ENCODE results near the gene ENTPD3. TPM values are rescaled to one million over a fixed set of nuclear protein-coding genes. Genes with fewer than 3 reads are reported as not detected.
A peak's percentile ranks its signal among the peaks of the same experiment; 100 is the strongest.
"Not testable (repeated sequence)": the region's sequence is repeated elsewhere in the genome, so short reads cannot be mapped to it uniquely, and the experiment has no call there.

Gene ENTPD3
- total RNA-seq, 2 experiments from 2014 or later: not detected

- Mint-ChIP-seq H3K4me1 (peaks cover 69% of the 10 kb centered on the region), H3K36me3 (peaks cover 41% of the 10 kb centered on the region), H3K9me3 (ENCODE audit: low read depth) (no peaks in the 10 kb centered on the region), H3K4me3 (peak within 1 kb of the TSS; percentile 93), H3K27ac (peak within 1 kb of the TSS; percentile 88), H3K27me3 (no peaks in the 10 kb centered on the region)
- CTCF ChIA-PET: interaction anchor here (0.8 to 1.9 kb wide), 4 partner anchors 20 to 254 kb away, joined by 3 to 10 read pairs (median 4); partner anchors contain the start of gene ZNF619
- ATAC-seq: peak; percentile 72
- peak; percentile 97 for DNase-seq
Measured at GRCh38 chr3:40456940-40457823, 70.2 kb downstream of the ENTPD3 start, which contains the start of gene RPL14. RPL14 (plus strand) TSS chr3:40457339; CDS start chr3:40457472, 133 bp downstream.

GRCh38 chr3:40458473-40458872, 71.5 kb downstream of the ENTPD3 start:
- H3K4me1 Mint-ChIP-seq: peaks cover 68% of the 10 kb centered on the region
- CTCF ChIA-PET: interaction anchor here (1.9 kb wide), 1 partner anchor 19 kb away, joined by 10 read pairs; the partner anchor contains the start of gene ZNF619
- no peak for DNase-seq
- peak overlapping the region; percentile 88 for H3K27ac Mint-ChIP-seq
- H3K4me3 Mint-ChIP-seq: peak overlapping the region; percentile 93
- H3K9me3 Mint-ChIP-seq (ENCODE audit: low read depth): no peaks in the 10 kb centered on the region
- H3K36me3 Mint-ChIP-seq: peaks cover 46% of the 10 kb centered on the region
- no peaks in the 10 kb centered on the region for H3K27me3 Mint-ChIP-seq
- ATAC-seq: no peak

- H3K4me1 Mint-ChIP-seq: peaks cover 72% of the 10 kb centered on the region
- H3K4me3 Mint-ChIP-seq: not testable (repeated sequence)
Measured at GRCh38 chr3:40460481-40460880, 73.5 kb downstream of the ENTPD3 start.

GRCh38 chr3:40461161-40461560, 74.2 kb downstream of the ENTPD3 start:
- Mint-ChIP-seq H3K4me1 (peaks cover 68% of the 10 kb centered on the region), H3K27me3 (no peaks in the 10 kb centered on the region), H3K9me3 (ENCODE audit: low read depth) (no peaks in the 10 kb centered on the region), H3K4me3 (no peak overlapping the region), H3K36me3 (peaks cover 64% of the 10 kb centered on the region), H3K27ac (peak overlapping the region; percentile 10)
- no peak for ATAC-seq
- no peak for DNase-seq
- CTCF ChIA-PET: no interaction called here

More at GRCh38 chr3:40460481-40460880, 73.5 kb downstream of the ENTPD3 start:
- Mint-ChIP-seq H3K36me3 (peaks cover 61% of the 10 kb centered on the region), H3K27ac (peak overlapping the region; percentile 24)
- H3K9me3 Mint-ChIP-seq (ENCODE audit: low read depth); ATAC-seq; H3K27me3 Mint-ChIP-seq; DNase-seq: not testable (repeated sequence)
- CTCF ChIA-PET: interaction anchor here (0.6 kb wide), 1 partner anchor 11 kb away, joined by 3 read pairs; no protein-coding TSS in a partner anchor

GRCh38 chr3:40462838-40463237, 75.9 kb downstream of the ENTPD3 start:
- H3K27me3 Mint-ChIP-seq; H3K9me3 Mint-ChIP-seq (ENCODE audit: low read depth); H3K4me3 Mint-ChIP-seq; H3K27ac Mint-ChIP-seq; ATAC-seq; DNase-seq; CTCF ChIA-PET: not testable (repeated sequence)
- H3K36me3 Mint-ChIP-seq: peaks cover 64% of the 10 kb centered on the region
- peaks cover 60% of the 10 kb centered on the region for H3K4me1 Mint-ChIP-seq

- Mint-ChIP-seq H3K36me3 (peaks cover 60% of the 10 kb centered on the region), H3K9me3 (ENCODE audit: low read depth) (no peaks in the 10 kb centered on the region), H3K27ac (peak overlapping the region; percentile 41), H3K4me3 (no peak overlapping the region), H3K4me1 (peaks cover 53% of the 10 kb centered on the region), H3K27me3 (no peaks in the 10 kb centered on the region)
- DNase-seq (no peak), ATAC-seq (no peak)
- CTCF ChIA-PET: interaction anchor here (1.1 to 1.2 kb wide), 2 partner anchors 13 to 42 kb away, joined by 3 to 4 read pairs; partner anchors contain the start of genes ZNF619 and ZNF620
Measured at GRCh38 chr3:40463579-40463978, 76.6 kb downstream of the ENTPD3 start.

GRCh38 chr3:40464339-40465110, 77.5 kb downstream of the ENTPD3 start:
- Mint-ChIP-seq H3K27me3 (no peaks in the 10 kb centered on the region), H3K9me3 (ENCODE audit: low read depth) (no peaks in the 10 kb centered on the region), H3K27ac (peak overlapping the region; percentile 79), H3K4me1 (peaks cover 45% of the 10 kb centered on the region), H3K36me3 (peaks cover 51% of the 10 kb centered on the region), H3K4me3 (no peak overlapping the region)
- DNase-seq (no peak), ATAC-seq (peak; percentile 78)
- CTCF ChIA-PET: interaction anchor here (1.1 to 1.2 kb wide), 2 partner anchors 13 to 41 kb away, joined by 3 to 4 read pairs; partner anchors contain the start of genes ZNF619 and ZNF620

- Mint-ChIP-seq H3K36me3 (peaks cover 48% of the 10 kb centered on the region), H3K27ac (peak overlapping the region; percentile 79), H3K9me3 (ENCODE audit: low read depth) (no peaks in the 10 kb centered on the region), H3K4me3 (no peak overlapping the region), H3K27me3 (no peaks in the 10 kb centered on the region), H3K4me1 (peaks cover 41% of the 10 kb centered on the region)
- CTCF ChIA-PET: no interaction called here
- no peak for ATAC-seq
- no peak for DNase-seq
Measured at GRCh38 chr3:40465111-40465407, 78.1 kb downstream of the ENTPD3 start.

- no peak for ATAC-seq
- Mint-ChIP-seq H3K27ac (no peak overlapping the region), H3K36me3 (peaks cover 45% of the 10 kb centered on the region), H3K4me1 (peaks cover 37% of the 10 kb centered on the region), H3K9me3 (ENCODE audit: low read depth) (no peaks in the 10 kb centered on the region), H3K27me3 (no peaks in the 10 kb centered on the region), H3K4me3 (no peak overlapping the region)
- DNase-seq: no peak
- CTCF ChIA-PET: interaction anchor here (0.6 kb wide), 1 partner anchor 20 kb away, joined by 3 read pairs; no protein-coding TSS in a partner anchor
Measured at GRCh38 chr3:40465456-40465855, 78.5 kb downstream of the ENTPD3 start.

- Mint-ChIP-seq H3K9me3 (ENCODE audit: low read depth) (no peaks in the 10 kb centered on the region), H3K27ac (no peak overlapping the region), H3K27me3 (no peaks in the 10 kb centered on the region), H3K4me3 (no peak overlapping the region), H3K36me3 (peaks cover 31% of the 10 kb centered on the region), H3K4me1 (peaks cover 24% of the 10 kb centered on the region)
- DNase-seq: no peak
- no peak for ATAC-seq
- CTCF ChIA-PET: interaction anchor here (0.6 kb wide), 1 partner anchor 51 kb away, joined by 3 read pairs; no protein-coding TSS in a partner anchor
Measured at GRCh38 chr3:40468018-40468417, 81.0 kb downstream of the ENTPD3 start.

GRCh38 chr3:40470701-40471100, 83.7 kb downstream of the ENTPD3 start:
- Mint-ChIP-seq H3K9me3 (ENCODE audit: low read depth) (no peaks in the 10 kb centered on the region), H3K27me3 (no peaks in the 10 kb centered on the region), H3K36me3 (peaks cover 11% of the 10 kb centered on the region), H3K4me3 (no peak overlapping the region), H3K27ac (no peak overlapping the region), H3K4me1 (peaks cover 1% of the 10 kb centered on the region)
- CTCF ChIA-PET: no interaction called here
- ATAC-seq: no peak
- DNase-seq: no peak

GRCh38 chr3:40476478-40477470, 89.8 kb downstream of the ENTPD3 start, which contains the start of gene ZNF619:
ZNF619 (plus strand) TSS chr3:40477122; CDS start chr3:40477980, 858 bp downstream.
- peak within 1 kb of the TSS; percentile 86 for H3K27ac Mint-ChIP-seq
- CTCF ChIA-PET: interaction anchor here (0.5 to 3.0 kb wide), 6 partner anchors 13 to 1170 kb away, joined by 3 to 10 read pairs (median 4); partner anchors contain the start of genes RPL14 and ZNF620
- peak within 1 kb of the TSS; percentile 85 for H3K4me3 Mint-ChIP-seq
- no peaks in the 10 kb centered on the region for H3K9me3 Mint-ChIP-seq (ENCODE audit: low read depth)
- H3K36me3 Mint-ChIP-seq: peaks cover 20% of the 10 kb centered on the region
- DNase-seq (peak; percentile 73), ATAC-seq (peak; percentile 93)
- H3K4me1 Mint-ChIP-seq: peaks cover 26% of the 10 kb centered on the region
- H3K27me3 Mint-ChIP-seq: no peaks in the 10 kb centered on the region

Measured in activated CD8-positive, alpha-beta memory T cell treated with anti-CD3 and anti-CD28 coated beads, Interleukin-2, amount 10 ng/mL, durations not matched to agents 7 days and 5 days (primary cell).